Panc1 (cell line): Measurements from ENCODE around the gene DENND10.

ENCODE experiments used
- CTCF ChIP-seq: fragments of 450-650 bp; IDR thresholded peaks from 2 replicates; pipeline ENCODE4 v1.5.1; 2017; ENCODE audit warnings: mild to moderate bottlenecking
- POLR2AphosphoS5 ChIP-seq: IDR thresholded peaks from 2 replicates; pipeline ENCODE4 v1.6.1; 2012; ENCODE audit warnings: mild to moderate bottlenecking, low read depth, low read length, moderate library complexity
- SIN3A ChIP-seq: IDR thresholded peaks from 2 replicates; pipeline ENCODE4 v1.6.1; 2012; ENCODE audit warnings: low read depth, mild to moderate bottlenecking, low read length, moderate library complexity, borderline replicate concordance; ENCODE audit not compliant: insufficient read depth
- TCF7L2 ChIP-seq: IDR thresholded peaks from 2 replicates; pipeline ENCODE4 v1.6.1; 2011; ENCODE audit warnings: mild to moderate bottlenecking, low read depth, low read length, inconsistent platforms

GRCh38 chr10:119149157-119149556, 45.2 kb downstream of the DENND10 start:
- no peak for TF ChIP-seq TCF7L2
- TF ChIP-seq CTCF, result no peak
- no peak for TF ChIP-seq POLR2AphosphoS5
- TF ChIP-seq SIN3A, result no peak
